ENCODE measurements around the gene COL1A1.

Gene COL1A1

DNA sequence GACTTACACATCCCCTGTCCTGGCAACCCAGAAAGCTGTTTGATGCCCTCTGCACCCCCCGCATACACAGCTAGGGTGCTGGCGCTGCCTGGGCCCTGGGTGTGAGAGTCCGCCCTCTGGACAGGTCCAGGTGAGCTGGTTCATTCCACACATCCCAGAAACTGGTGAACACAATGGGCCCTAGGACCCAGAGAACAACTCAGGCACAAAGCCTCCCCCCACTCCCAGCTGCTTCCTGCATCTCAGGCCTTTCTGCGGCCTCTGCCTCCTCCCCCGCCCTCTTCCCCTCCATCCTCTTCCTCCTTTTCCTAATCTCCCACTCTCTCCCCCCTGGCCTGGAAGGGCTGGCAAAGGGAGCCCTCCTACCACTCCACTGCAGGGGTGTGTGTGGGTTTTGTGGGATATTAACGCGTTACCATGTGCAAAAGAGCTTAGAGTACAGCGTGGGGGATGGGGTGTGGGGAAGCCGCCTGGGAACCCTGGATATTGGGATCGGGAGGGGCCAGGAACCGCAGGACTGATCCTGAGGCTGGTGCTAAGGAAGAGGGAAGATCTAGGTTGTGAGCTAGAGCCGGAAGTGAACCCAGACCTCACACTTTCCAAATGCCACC is 49.4 kb downstream of the COL1A1 start:
- peak; percentile 69 for DNase-seq

- DNase-seq: peak; percentile 85
These were observed 50.1 kb downstream of the COL1A1 start for GRCh38 chr17:50151041-50151936.

DNA sequence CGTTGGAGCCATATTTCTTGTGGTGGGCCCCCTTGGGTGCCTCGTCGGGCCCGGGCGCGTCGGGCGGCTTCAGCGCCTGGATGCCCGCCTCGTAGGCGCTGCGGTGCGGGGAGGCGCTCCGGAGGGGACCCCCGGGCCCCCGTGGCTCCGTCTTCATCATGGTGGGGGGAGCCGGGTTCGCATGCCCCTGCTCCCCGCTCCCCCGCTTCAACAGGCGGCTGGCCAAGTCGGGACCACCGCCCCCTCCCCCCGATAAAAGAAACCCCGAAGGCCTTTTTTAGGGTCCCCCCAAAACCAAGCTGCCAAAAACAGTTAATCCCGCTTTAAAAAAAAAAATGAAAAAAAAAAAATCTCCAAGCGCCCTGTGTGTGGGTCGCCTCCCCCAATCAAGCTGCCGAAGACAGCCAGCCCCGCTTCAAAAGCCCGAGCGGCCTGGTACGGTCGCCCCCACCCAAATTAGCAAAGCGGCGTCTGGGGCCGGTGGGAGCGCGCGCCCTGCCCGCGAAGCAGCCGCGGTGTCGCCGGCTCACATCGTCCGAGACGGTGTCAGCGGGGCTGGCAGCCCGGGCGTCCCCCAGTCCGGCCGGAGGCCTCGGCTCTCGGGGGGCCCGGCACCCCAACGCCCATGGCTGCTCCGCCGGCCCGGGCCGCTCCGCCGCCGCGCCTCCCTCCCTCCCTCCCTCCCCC is 50.9 kb downstream of the COL1A1 start, which contains the start of gene PPP1R9B:
Gene PPP1R9B, minus strand, starts transcription at position 324 of the 687 bp plus-strand sequence. Its CDS starts 164 bp downstream, at position 160.
- DNase-seq: no peak

- peak; percentile 41 for DNase-seq
These were observed 51.7 kb downstream of the COL1A1 start for GRCh38 chr17:50149417-50150353.

- no peak for DNase-seq
These were observed 52.4 kb downstream of the COL1A1 start for GRCh38 chr17:50149091-50149416.

GRCh38 chr17:50148226-50149090 is 53.0 kb downstream of the COL1A1 start:
- peak; percentile 38 for DNase-seq

DNA sequence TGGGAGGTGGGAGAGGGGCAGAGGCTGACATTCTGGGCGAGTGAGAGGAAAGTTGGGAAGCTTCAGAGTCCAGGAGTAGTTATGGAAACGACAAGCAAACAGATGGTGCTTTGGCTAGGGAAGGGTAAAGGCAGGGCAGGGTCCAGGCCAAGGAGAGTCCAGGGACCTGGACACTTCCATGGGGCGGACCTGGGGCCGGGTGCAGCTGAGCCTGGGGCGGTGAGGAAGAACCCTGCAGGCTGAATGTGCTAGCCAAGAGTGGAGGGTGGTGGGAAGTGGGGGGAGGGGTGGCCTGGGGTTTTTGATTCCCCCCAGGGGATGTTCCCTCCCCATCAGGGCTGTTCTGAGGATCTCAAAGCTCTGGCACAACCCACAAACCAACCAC is 53.6 kb downstream of the COL1A1 start:
- no peak for DNase-seq

DNA sequence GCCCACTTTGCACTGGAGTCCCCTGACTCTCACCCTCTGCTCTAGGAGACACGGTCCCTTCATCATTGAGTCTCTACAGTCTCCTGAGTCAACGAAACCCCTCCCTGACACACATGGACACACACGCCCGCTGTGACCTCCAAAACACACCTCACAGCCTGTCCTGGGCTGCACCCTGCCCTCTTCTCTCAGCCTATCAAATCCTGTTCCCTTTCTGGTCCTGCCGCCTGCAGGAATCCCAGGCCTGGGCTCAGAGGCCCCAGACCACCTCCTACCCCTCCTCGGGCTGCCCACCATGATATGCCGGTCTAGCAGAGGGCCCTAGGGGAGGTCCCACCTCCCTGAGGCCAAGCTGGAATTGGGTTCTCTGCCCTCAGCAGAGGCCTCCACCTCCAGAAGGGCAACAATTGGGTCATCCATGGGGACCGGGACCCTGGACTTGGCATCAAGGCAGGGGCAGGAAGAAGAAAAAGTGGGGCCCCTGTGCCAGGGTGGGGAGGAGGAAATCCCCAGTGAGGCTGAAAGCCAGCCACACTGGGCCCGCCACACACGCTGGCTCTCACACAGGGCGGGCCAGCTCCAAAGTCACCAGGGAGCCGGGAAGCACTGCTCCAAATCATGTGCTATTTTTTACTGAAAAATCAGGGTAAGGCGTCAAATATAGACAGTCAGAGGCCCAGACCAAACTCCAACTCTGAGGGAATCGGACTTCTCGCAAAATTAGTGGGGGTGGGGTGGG is 54.3 kb downstream of the COL1A1 start:
- no peak for DNase-seq

DNA sequence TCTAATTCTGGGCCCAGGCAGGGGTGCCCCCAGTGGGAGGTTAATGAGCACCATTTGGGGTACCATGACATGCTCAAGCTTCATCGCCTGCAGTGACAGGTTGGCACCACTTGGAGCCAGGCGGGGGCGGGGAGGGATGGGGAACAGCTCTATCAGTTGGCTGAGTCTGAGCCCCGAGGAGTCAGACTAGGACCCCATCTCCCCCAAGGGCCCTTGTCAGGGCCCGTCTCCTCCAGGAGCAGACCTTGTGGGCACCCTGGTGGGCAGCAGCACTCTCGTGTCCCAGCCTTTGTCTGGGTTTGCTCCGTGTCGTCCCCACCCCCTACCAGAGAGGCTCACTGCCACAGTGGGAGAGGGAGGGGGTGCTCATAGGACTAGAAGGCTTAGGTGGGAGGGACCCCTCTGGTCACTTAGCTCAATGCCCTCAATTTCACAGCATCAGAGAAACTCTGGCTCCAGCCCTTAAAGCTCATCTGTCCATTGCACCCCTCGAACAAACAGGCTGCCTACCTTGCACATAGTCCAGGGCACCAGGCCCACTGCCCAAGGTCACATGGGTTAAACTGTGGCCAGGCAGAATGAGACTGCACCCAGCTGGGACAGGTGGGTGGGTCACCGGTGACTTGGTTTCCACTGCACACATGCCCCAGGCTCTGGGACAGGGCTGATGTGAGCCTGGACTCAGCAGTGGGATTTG is 55.1 kb downstream of the COL1A1 start:
- no peak for DNase-seq

DNA sequence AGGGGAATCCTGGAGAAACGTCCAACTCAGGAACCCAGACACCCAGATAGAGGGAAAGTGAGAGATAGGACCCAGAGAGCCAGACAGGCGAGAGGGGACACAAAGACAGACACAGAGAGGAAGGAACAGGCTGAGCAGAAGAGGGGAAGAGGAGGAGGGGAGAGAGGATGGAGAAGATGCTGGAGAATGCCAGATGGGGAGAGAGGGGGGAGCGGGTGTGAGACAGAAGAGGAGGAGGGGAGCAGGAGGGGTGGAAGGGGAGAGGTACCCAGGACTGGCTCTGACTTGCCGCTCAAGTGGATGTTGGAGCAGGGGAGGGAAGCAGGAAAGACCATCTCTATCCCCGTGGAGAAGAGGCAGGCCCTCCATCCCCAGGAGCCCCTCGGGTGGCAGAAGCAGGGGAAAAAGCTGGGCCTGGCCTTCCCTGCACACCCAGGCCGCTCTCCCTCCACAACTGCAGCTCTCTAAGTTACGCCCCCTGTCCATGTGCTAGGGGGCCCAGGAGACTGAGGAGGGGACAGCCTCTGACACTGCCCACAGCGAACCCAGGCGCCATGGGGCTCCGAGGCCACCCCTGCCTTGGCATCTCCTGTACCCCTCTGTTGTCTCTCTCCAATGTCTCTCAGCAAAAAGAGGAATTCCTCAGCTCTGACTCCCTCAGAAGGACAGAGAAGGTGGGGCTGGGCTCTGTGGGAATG is 55.8 kb downstream of the COL1A1 start:
- peak; percentile 33 for DNase-seq

DNA sequence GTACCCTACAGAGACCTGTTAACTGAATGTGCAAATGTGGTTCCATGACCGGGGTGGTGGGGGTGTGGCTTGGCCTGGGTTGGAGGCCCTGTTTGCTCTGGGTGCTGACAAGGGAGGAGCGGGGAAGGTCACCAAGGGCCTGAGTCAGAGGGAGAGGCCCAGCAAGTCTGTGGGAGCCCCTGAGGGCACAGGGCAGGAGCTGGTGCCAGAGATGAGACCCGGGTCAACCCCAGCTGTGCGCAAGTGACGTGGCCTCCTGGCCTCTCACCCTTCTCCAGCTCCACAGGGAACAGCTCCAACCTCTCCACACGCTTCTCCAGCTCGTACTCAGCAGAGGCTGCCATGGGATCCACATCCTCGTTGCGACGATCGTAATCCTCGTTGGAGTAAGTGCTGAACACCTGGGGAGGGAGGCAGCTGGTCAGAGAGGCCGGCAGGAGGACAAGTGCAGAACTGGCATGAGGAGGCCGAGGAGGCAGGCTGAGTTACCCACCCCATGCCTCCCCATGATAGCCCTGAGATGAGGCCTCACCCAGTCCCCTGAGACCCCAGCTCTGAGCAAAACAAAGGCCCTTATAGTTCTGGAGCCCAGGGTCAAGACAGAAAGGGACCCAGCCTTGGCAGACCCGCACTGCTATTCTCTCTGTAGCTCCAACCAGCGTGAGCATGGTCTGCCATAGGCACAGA is 56.4 kb downstream of the COL1A1 start:
- no peak for DNase-seq

GRCh38 chr17:50144355-50144754 is 57.1 kb downstream of the COL1A1 start:
- no peak for DNase-seq

DNA sequence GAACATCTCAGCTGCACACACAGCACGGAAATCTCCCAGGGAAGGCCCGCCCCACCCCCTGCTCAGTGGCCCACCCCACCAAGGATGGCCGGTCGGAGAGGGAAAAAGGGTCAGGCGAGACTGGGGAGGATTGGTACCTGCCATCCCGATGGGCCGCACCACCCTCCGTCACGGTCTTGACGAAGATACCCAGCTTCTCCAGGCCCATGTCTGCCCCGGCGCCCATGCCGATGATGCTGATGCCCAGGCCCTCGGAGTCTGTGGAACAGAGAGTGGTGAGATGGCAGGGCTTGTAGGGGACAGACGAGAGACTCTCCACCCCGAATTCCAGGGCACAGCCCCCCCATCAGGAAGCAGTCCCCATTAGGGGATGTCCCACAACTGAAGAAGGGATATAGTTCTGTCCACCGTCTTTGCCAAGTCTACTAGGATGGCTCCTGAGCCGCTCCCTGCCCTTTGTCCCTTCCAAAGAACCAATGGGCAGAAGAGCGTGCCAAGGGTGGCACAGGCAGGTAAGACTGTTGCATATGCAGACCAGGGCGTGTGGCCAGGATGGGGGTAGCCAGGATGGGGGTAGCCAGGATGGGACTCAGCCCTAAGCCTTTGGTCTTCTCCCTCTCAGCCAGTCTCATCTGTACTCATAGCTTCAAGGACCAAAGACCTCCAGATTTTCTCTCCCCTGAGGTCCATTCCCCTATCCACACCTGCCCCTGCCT is 57.8 kb downstream of the COL1A1 start:
- DNase-seq: no peak

DNA sequence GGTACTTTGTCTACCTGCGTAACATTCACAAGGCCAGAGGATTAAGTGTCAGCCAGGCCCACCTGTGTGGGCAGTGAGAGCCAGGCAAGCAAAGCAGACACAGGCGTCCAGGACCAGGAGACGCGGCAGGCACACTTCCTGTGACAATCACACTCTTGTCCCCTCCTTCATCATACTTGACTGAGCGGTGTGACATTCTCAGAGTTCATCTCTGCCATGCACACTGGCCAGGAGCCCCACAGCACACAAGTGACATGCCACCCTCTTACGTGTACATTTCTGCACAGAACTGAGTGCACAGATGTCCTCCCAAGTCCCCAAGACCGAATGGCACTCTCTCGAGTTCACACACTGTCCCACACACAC is 59.7 kb downstream of the COL1A1 start:
- DNase-seq: no peak

GRCh38 chr17:50141026-50141744 is 60.2 kb downstream of the COL1A1 start:
- DNase-seq: no peak

DNA sequence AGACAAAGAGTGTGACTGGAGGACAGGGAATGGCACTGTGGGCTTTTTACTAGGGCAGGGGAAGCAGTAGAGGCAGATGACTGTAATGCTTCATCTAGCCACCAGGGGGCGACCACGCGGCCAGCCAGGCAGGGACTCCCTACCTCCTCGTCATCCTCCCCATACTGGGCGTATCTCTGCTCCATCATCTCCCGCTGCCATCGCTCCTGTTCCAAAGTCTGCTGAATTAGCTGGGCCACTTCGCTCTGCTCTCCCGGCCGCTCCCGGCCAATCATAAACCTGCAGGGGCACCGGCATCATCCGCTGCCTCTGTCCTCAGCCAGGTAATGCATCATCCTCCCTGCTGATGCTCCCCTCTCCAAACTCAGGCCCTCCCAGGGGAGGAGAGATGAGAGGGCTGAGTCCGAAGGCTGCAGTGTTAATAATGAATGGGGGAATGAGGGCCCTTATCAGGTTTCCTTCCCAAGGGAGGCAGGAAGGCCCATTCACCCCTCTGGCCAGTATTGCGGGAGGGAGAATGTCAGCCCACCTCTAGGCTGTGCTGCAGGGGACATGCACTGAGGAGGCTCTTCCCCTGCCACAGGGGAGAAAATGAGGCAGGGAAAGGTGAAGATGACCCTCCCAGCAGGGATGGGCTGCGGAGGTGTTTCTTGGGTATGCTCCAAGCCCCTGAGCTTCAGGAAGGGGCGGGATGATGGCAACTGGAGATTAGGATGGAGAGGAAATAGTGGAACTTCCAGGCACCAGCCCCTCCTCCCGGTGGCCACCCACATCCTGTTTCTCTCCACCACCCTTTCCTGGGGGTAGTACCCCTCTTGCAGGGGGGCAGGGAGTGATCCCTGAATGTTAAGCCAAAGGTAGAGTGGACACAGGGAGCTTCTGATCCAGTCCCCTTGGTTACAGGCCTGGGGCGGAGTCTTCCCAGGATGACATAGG is 61.2 kb downstream of the COL1A1 start:
- DNase-seq: no peak

Data from NCI-H2171 (cell line).